Naive B cell (primary cell): ENCODE data around the gene SH3BGRL. TPM values are rescaled to one million over a fixed set of nuclear protein-coding genes. Genes with fewer than 3 reads are reported as not detected.
"Not testable (repeated sequence)": the region's sequence is repeated elsewhere in the genome, so short reads cannot be mapped to it uniquely, and the experiment has no call there.

ENCODE experiments used
- ATAC-seq, 2 donors: fragments of 150-1000 bp; cut with Tn5 transposase; 2 replicates each; pipeline ENCODE4 v1.10.0; 2021; ENCODE audit warnings: low read depth in 2 of 2, mild to moderate bottlenecking in 2 of 2, moderate library complexity in 2 of 2
- DNase-seq: peaks from one replicate; pipeline ENCODE4 v3.0.0; 2022
- H3K27ac Mint-ChIP-seq, 6 donors: one replicate each; pipeline ENCODE4 v1.8.0; 2020 to 2022; ENCODE audit warnings: mild to moderate bottlenecking in 6 of 6, mixed read lengths in 6 of 6, moderate library complexity in 5 of 6, inconsistent platforms in 2 of 6
- H3K27me3 Mint-ChIP-seq, 3 donors: one replicate each; pipeline ENCODE4 v1.8.0; 2021 to 2022; ENCODE audit warnings: mixed read lengths in 3 of 3, mild to moderate bottlenecking in 1 of 3
- H3K36me3 Mint-ChIP-seq, 2 donors: one replicate each; pipeline ENCODE4 v1.8.0; 2020 to 2022; ENCODE audit warnings: mixed read lengths in 2 of 2, inconsistent platforms in 1 of 2, mild to moderate bottlenecking in 1 of 2
- H3K4me1 Mint-ChIP-seq, 3 donors: one replicate each; pipeline ENCODE4 v1.8.0; 2020 to 2022; ENCODE audit warnings: mixed read lengths in 3 of 3, inconsistent platforms in 1 of 3, mild to moderate bottlenecking in 1 of 3, moderate library complexity in 1 of 3
- H3K4me3 Mint-ChIP-seq, 8 donors: one replicate each; pipeline ENCODE4 v1.8.0; 2020 to 2022; ENCODE audit warnings: mild to moderate bottlenecking in 8 of 8, mixed read lengths in 8 of 8, moderate library complexity in 8 of 8, inconsistent platforms in 2 of 8
- H3K9me3 Mint-ChIP-seq, 7 donors: one replicate each; pipeline ENCODE4 v1.8.0; 2020 to 2022; ENCODE audit warnings: mixed read lengths in 7 of 7, mild to moderate bottlenecking in 5 of 7, inconsistent platforms in 2 of 7, moderate library complexity in 1 of 7
- polyA plus RNA-seq, 6 donors: library from polyadenylated mRNA; unstranded; fragments of 300-500 nt; fragmentation: Illumina TruSeq; gene quantifications; one replicate each; pipeline ENCODE4 v1.2.3, GENCODE V29; 2021; ENCODE audit warnings: low read depth in 6 of 6

Gene SH3BGRL
- polyA plus RNA-seq, 6 donors from 2014 or later: 280 to 492 (median 351) TPM

GRCh38 chrX:81337805-81338204 lies 135.9 kb downstream of the SH3BGRL start:
- ATAC-seq: no peak
- no peaks in the 10 kb centered on the region for H3K27me3 Mint-ChIP-seq
- H3K4me1 Mint-ChIP-seq: peaks cover 0 to 7% (median 6%) of the 10 kb centered on the region in 3 donors
- H3K9me3 Mint-ChIP-seq: peaks cover 0 to 15% (median 12%) of the 10 kb centered on the region in 7 donors
- DNase-seq: no peak
- no peak overlapping the region for H3K4me3 Mint-ChIP-seq
- peaks cover 13 to 28% of the 10 kb centered on the region in 2 donors for H3K36me3 Mint-ChIP-seq
- H3K27ac Mint-ChIP-seq: no peak overlapping the region

- Mint-ChIP-seq H3K9me3 (peaks cover 0 to 15% (median 13%) of the 10 kb centered on the region in 7 donors), H3K4me3 (no peak overlapping the region), H3K4me1 (peaks cover 0 to 6% (median 5%) of the 10 kb centered on the region in 3 donors), H3K27ac (no peak overlapping the region), H3K27me3 (no peaks in the 10 kb centered on the region), H3K36me3 (peaks cover 13 to 26% of the 10 kb centered on the region in 2 donors)
- ATAC-seq (no peak), DNase-seq (no peak)
Observed at GRCh38 chrX:81338924-81339323, 137.0 kb downstream of the SH3BGRL start.

- not testable (repeated sequence) for H3K36me3 Mint-ChIP-seq, H3K27me3 Mint-ChIP-seq, H3K27ac Mint-ChIP-seq, DNase-seq, H3K4me3 Mint-ChIP-seq, ATAC-seq, H3K4me1 Mint-ChIP-seq, H3K9me3 Mint-ChIP-seq
Observed at GRCh38 chrX:81345296-81345695, 143.4 kb downstream of the SH3BGRL start.

Other genes starting within 250 kb of the SH3BGRL start
- gene HMGN5, start 189 bp upstream of the SH3BGRL start, polyA plus RNA-seq: 1 to 10 TPM; 1.5 to 7.5 (median 4.5) TPM